Activated T-helper 1 cell treated with anti-CD3 and anti-CD28 coated beads, Interleukin-2, amount 50 U/mL, for 16 hours (primary cell): ENCODE data around the gene CALHM4.
"Not testable (repeated sequence)": the region's sequence is repeated elsewhere in the genome, so short reads cannot be mapped to it uniquely, and the experiment has no call there.

ENCODE experiments used
- DNase-seq, 2 donors: peaks; one replicate each; pipeline ENCODE4 v3.0.0-alpha.2; 2020; ENCODE audit warnings: low read depth in 1 of 2, low spot score in 1 of 2

CALHM4 gene

DNA sequence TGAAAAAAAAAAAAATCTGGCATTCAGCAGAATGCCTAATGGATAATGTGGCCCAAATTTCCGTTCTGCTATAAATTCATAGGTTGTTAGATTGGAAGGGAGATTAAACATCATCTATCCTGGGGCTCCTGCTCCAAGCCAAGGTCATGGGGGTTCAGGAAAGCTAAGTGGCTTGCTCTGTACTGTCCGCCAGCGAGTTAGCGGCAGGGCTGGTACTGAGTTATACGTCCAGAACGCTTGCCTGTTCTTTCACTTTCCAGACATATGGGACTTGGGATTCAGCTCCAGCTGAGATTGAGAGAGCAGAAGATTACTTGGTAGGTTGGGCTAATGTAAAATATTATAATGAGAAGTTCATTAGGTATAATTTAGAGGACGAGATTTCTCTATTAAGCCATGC, 18.6 kb downstream of the CALHM4 start:
- no peak for DNase-seq

DNA sequence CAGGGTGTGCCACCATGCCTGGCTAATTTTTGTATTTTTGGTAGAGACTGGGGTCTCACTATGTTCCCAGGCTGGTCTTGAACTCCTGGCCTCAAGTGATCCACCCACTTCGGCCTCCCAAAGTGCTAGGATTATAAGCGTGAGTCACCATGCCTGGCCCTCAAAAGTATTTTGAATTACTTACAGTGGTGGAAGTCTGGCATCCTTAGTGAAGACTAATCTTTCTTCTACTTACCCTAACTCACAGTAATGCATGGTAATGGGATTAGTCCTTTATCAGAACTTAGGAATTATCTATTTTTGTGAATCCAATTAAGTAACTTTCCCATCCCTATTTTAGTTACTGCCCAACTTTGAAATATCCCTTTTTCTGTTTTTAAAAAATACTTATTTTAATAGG, 21.7 kb downstream of the CALHM4 start:
- no peak for DNase-seq

DNA sequence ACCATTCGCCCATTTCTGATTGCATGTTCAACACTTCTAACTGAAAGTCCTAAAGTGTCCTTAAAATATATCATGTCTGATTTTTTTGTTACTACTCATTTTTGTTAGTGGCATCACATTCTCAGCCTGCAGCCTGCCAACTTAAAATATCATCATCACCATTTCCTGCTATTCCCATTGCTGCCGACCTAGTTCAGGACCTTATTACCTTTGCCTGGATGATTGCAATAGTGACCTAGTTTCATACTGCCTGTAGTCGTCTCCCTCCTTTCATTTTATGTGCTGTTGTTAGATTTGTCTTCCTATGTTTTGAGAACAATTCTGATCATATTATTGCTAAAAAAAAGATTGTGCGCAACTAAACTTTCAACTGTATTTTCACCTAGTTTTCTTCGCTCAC, 23.9 kb downstream of the CALHM4 start:
- no peak for DNase-seq

DNA sequence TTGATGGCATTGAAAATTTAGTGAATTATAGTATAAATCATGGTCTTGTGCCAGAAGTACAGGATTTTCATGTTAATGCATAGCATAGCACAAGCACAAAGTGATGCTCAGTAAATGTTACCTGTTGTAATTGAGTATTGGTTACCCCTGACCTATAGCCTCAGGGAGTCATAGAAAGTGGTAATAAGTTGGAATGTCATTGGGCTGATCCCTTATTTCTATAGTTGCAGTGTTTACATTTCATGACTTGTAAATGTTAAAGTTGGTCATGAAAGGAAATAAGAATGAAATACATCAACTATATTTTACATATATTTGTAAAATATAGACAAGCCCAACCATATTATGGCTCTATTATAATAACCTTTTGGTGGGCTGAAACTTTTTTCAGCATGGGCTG, 24.8 kb downstream of the CALHM4 start:
- no peak for DNase-seq

DNA sequence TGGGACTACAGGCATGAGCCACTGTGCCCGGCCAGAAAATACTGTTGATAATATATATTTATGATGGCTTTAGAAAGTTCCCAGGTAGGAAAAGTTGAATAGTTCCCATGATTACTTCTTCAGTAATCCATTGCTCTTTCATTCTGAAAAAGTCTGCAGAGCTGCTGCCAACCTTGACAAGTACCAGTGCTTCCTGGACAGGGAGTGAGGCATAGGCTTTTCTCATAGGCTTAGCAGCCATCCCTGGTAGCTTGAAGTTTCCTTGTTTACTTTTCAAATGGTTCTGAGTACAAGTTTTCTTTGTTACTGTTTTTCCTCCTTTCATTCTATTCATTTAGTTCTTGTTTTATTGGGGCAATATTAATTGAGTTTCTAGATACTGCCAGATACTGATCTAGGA, 25.6 kb downstream of the CALHM4 start:
- no peak for DNase-seq

DNA sequence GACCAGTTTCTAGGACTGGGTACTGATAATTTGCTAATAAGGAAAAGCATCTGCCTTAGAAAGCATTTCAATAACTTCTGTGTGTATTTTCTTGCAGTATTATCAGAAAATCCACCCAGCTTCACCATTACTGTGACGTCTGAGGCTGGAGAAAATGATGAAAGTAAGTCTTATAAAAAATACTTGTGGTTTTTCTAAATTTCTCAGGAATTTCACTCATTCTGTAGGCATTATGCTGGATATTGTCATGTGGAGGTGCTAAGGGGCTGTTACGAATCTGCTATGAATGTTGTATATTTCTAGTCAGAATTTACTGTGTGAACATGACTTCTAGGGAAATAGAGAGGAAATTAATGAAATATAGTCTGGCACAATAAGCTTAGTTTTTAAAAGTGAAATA, 26.6 kb downstream of the CALHM4 start:
- no peak for DNase-seq

DNA sequence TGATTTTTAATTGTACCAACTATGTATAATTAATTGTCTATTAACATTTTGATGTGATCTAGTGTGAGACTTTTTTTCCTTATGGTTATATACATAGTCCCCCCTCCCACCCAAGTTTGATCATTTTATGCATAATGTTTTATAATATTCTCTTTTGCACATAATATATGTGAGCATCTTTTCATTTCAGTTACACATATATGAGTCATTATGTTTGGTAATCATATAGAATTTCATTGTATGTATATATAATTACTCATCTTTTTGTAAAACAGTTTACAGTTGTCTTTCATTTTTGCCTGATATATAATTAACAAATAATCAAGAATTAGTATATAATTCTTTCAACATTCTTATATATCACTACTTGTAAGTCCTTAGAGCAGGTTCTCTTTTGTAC, 32.7 kb downstream of the CALHM4 start:
- DNase-seq, result no peak

DNA sequence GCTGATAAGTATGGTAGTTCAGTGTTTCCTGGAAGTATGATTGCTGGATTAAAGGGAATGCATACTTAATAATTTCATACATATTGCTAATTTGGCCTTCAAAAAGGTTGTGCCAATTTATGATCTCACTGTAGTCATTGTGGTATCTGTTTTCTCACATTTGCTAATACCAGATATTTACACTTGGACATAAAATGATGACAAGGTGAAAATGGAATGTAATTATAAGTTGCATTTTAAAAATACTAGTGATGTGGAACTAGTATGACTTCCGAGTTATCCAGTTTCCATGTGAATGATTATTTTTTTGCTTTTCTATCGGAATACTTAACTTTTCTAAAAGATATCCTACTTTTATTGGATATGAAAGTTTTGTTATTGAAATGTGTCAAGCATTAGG, 33.2 kb downstream of the CALHM4 start:
- DNase-seq, result no peak

DNA sequence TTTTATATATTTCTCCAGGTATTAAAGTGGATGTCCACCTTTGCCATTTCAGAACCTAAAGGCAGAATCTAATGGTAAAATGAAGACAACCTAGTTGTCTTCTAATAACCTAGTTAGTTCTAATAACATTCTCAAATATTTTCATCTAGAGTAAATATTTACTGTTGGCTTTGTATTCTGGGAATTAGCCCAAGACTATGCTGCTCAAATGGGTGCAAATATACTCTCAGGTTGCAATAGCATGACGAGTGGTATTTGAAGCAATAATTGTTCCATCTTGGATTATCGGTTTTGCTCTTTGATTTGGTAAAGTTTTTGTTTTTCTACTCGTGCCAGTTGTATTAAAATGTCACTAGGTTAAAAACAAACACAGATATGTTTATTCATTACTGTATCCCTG, 41.7 kb downstream of the CALHM4 start:
- no peak for DNase-seq

DNA sequence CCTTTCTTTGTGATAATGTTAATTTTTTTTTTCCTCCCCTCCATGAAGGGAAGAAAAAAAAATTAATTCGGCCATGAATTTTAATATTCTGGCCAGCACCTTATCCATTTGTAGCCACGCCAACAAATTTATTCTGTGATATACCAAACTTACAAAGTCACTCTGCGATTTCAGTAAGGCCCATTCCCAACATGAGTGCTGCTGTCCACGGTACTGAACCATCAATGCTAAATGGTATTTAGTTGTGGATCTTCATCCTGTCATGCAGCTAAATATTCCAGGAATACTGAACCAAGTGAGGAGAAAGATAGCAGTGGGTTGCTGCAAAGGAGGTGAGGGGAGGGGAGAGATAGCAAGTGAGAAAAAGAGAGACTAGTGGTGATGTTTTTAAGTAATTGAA, 43.3 kb downstream of the CALHM4 start:
- no peak for DNase-seq

DNA sequence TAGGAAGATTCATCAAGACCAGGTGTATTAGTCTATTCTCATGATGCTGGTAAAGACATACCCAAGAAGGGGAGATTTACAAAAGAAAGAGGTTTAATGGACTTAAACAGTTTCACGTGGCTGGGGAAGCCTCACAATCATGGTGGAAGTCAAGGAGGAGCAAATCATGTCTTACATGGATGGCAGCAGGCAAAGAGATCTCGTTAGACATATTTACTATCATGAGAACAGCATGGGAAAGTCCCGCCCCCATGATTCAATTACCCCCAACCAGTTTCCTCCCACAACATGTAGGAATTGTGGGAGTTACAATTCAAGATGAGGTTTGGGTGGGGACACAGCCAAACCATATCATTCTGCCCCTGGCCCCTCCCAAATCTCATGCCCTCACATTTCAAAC, 50.4 kb downstream of the CALHM4 start:
- DNase-seq, result not testable (repeated sequence)

DNA sequence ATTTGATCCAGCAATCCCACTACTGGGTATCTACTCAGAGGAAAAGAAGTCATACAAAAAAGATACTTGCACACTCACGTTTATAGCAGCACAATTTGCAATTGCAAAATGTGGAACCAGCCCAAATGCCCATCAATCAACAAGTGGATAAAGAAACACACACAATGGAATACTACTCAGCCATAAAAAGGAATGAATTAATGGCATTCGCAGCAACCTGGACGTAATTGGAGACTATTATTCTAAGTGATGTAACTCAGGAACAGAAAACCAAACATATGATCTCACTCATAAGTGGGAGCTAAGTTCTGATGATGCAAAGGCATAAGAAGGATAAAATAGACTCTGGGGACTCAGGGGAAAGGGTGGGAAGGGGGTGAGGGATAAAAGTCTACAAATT, 51.3 kb downstream of the CALHM4 start:
- DNase-seq, result not testable (repeated sequence)

DNA sequence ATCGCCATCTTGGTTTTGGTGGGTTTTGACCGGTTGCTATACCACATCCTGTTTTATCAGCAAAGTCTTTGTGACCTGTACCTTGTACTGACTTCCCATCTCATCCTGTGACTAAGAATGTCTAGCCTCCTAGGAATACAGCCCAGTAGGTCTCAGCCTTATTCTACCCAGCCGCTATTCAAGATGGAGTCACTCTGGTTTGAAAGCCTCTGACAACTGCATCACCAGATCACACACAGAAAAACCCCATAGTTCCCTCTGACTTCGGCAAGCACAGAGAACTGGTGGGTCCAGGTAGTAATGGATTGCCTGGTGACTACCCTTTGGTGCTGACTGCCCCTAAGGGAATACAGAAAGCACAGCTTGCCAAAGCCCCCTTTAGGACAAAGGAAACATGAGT, 52.4 kb downstream of the CALHM4 start:
- DNase-seq, result no peak
